NCI-H526 treated with DMSO at 0.1 percent for 48 hours (cell line): ENCODE results near the gene FILIP1L.

Experiments
- DNase-seq: peaks from one replicate; lab custom pipeline; 2025; lab: John Stamatoyannopoulos, UW

FILIP1L gene

DNA sequence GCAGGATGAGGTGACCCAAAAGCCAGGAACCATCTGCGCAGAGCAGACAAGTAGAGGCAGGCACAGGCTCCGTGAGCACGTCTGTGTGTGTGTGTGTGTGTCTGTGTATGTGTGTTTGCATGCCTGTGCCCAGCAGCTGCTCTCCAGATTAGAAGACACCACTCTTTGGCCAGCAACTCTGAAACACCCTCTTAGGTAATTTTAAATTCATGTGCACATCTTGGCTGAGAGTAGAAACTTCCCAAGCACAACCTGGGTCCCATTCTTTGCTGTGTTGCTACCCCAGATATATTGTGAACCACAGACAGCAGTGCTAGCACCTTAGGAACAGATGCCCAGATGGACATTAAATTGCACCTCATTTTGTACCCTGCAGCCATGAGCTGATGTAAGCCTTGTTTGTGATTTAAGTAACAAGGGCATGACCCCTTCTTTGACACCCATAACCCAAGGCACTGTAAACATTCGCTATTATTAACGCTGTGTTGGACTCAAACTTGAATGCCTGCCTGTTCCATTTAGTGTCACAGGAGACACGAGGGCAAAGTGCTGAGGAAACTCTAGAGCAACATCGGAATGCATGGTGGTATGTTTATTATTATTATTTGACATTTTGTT lies at the start of gene FILIP1L:
TSS of gene FILIP1L (minus strand) at position 89 of the 618 bp plus-strand sequence.
- no peak for DNase-seq

DNA sequence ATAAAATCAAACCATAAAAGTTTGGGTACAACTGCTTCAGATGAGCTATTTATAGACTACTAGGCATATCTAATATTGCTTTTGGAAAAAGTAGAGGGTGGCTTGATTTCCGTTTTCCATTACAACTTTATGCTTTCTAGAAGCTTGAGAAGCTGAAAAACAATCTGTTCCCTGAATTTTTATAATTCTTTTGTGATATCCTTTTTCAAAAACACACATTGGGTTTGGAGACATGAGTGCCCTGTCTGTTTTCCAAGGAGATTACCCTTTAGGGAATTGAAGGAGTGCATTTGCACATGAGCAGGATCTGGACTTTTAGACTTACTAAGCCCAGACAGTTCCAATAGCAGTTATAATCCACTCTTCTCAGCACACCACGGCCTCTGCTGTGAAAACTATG lies 49.5 kb upstream of the FILIP1L start:
- DNase-seq, result no peak

DNA sequence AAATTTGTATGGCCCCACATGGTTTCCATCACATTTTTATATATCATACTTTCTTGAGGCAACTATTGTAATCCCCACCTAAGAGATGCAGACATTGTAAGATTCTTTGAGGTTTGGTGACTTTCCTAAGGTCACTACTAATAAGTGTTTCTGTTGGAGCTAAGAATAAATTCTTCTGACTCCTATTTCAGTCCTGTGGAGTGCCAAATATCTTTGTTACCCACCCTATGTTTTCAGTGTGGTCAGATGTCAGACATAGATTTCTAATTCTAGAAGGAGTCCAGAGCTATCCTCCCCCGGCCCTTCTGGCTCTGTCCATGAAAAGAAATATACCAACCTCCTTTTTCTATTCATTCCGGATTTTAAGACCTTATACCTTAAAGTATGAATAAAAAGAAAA lies 46.2 kb upstream of the FILIP1L start:
- no peak for DNase-seq

DNA sequence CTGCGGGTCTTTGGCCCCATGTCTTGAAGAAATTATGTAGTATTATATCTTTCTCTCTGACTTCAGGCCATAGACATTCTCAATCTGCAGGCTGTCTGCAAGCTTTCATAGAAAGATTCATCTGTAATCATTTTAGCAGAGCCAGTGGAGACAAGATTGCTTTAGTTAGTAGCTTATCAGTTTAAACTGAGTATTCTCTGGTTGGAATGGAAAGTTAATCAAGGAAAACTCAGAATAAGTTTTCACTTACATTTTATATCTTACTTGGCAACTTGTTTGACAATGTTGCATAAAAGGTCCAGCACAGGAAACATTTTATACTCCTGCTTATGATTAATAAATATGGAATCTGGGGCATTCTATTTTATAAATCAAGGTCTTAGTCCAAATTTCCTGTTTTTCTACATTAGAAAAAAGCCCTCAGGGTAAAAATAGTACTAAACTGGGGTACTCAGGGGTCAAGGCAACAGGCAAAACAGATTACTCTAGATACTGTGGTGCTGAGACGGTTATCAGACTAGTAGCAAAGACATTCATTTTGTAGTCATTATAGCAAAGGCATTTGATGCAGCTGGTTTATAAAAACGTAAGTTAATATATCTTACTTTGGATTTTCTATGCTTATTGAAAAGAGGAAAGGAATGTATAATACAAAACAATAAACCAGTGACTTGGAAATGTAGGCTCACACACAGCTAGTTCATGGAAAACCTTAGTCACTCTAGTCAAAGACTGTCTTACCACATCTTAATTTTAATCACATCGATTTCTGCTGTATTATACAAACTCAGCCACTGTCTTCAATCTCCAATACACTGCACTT lies 45.2 kb upstream of the FILIP1L start:
- DNase-seq, result no peak

DNA sequence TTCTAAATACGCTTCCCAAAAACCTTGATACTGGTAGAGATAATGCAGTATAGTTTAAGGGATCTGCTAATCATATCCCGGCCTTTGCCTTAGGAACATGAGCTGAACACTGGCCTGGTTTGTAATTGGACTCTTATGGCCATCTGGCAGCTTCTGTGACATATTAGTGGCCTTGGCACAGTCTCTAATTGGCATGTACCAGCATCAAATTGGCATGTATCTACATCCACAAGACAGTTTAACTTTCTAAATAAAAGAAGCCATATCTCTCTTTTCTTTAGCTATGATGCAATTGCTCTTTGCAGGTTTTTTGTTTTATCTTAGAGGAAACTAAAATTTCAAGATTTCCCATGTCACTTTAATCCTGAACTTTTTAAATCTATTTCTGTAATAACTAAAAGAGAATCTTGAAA lies 44.6 kb upstream of the FILIP1L start:
- no peak for DNase-seq

DNA sequence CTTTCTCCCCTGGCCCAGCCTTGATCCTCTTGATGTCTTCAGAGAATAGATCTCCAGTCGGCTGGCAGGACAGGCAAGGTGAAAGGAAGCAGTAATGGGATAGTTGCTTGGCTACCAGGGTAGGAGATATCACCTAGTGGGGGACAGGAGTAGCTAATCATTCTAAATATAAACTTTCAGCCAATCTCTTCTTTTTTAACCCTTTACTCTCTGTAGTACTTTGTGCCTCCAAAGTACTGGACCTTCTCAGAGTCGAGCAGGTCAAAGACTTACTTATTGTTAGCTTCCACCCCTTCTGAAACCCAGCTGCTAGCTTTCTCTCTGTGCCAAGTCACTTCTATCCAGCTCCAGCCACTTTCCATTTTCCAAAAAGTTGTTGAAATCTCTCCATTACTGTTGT lies 43.4 kb upstream of the FILIP1L start:
- no peak for DNase-seq

DNA sequence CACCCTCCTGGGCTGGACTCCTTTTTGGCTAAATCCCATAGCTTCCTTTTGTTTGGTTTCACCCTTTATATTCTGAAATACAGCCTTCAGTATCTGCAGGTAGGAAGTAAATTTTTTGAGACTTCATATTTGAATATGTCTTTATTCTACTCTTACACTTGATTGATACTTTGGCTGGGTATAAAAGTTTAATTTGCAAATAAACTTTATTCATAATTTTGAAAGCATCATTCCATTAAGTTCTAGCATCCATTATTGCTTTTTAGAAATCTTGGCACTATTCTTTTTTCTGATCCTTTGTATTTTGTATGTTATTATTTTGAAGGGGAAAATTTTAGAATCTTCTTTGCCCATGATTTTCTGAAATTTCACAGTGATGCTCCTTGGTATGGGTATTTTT lies 41.3 kb upstream of the FILIP1L start:
- DNase-seq, result no peak

DNA sequence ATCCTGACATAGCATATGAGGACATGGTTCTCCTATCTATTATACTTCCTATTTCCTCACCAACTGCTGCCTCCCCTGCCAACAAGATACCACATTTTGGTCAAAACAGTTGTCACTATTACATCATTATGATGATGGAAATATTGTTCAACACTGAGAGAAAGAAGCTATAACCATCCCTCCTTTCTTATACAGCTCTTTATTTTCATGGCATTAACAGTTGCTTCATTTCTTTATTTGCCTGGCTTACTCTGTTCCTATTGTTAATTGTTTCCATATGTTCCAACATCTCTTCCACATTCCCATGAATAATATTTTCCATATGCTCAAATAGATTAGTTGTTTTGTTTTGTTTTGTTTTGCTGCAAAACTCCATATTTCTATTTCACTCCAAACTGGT lies 40.8 kb upstream of the FILIP1L start:
- no peak for DNase-seq

DNA sequence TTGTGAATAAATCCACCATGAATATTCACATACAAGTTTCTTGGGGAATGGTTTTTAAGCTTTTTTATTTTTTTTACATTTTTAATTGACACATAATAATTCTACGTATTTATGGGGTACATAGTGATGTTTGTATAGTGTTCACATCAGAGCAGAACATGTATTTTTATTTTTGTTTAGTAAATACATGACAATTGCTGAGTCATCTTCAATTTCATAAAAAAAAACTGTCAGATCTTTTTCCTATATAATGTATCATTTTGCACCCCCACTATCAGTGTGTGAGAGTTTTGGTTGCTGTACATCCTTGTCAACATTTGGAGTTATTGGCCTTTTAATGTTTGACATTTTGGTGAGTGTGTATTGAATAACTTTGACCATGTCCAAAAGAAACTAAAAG lies 39.9 kb upstream of the FILIP1L start:
- no peak for DNase-seq

DNA sequence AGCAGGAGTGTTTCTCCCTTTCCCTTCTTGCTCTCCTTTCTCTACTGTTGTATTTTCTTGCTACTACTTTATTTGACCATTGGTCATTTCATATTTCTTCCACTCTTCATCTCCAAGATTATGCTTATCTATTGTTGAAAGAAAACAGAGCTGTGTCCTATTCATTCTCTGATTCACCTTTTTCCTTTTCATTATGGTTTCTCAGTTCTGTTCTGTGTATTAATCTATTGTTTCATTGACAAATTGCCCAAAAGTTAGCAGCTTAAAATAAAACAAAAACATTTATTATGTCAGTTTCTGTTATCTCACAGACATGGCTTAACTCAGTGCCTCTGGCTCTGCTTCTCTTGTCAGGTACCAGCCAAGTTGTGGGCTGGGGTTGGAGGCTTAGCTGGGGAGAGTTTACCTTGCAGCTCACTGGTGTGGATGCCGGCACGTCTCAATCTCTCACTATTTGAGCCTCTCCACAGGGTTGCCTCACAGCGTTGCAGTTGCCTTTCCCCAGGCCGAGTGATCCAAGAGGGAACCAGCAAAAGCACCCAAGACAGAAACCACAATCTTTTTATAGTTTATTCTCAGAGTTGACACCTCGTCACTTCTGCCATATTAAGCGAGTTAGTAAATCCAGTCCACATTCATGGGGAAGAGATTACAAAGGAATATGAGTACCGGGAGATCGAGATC lies 36.9 kb upstream of the FILIP1L start:
- DNase-seq, result no peak

DNA sequence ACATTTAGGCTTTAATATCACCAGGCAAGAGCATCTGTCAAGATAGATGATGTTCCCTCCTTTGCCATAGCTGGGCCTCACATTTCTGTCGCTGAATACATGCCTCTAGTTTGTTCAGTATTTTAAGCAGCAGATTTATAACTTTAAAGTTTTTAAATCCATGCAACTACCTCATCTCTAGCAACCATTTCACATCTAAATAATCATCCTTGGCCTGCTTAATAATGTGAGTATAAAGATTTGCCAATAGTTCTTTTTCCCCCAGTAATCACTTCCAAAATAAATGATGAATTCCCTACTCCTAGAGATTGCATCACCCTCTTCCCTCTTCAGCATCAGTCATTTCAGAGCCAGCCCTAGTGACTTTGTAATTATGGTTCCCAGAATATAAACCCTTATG lies 36.2 kb upstream of the FILIP1L start:
- DNase-seq, result no peak

DNA sequence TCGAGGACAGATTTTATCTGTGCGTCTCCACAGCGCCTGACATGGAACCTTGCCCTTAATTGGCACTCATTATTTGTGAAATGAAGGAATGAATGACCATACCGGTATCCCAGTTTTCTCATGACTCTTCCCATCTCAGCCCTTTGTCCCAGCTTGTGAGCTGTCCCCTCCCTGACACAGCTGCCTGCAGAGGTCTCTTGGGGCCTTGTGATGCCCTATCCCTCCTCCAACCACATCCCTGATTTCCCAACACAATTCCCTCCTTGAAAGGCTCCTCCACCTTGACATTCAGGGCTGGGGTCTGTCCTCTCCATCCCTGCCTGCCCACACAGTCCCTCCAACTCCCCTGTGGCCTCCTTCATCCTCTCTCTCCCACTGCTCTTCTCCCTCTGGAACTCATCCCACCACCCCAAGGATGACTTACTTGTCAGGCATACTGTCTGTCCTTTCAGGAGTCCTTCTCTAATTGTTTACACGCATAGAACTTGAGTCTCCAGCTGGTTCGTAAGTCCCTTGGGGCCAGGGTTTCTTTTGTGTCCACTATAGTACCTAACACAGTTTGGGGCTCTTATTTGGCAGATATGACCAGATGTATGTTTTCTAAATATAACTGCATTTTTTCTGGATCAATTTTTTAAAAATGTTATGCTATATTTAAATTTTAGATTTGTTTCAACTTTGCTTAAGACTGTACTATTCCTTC lies 35.6 kb upstream of the FILIP1L start:
- DNase-seq, result no peak

DNA sequence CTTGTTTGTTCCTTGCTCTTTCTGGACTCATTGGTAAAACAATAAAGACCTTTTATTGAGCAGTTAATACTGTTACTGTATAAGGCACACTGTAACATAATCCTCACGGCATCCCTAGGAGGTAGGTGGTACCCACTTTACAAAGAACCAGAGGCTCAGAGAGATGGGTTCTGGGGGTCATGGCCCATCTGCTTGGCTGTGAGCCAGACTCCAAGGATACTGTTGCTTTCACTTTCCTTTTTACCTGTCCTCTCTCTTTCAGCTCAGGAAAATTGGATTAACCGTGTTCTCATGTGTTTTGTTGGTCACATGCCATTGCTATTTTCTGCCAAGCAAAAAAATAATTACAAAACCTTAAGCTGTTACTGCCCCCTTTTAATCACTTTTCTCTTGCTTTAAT lies 34.8 kb upstream of the FILIP1L start:
- no peak for DNase-seq

DNA sequence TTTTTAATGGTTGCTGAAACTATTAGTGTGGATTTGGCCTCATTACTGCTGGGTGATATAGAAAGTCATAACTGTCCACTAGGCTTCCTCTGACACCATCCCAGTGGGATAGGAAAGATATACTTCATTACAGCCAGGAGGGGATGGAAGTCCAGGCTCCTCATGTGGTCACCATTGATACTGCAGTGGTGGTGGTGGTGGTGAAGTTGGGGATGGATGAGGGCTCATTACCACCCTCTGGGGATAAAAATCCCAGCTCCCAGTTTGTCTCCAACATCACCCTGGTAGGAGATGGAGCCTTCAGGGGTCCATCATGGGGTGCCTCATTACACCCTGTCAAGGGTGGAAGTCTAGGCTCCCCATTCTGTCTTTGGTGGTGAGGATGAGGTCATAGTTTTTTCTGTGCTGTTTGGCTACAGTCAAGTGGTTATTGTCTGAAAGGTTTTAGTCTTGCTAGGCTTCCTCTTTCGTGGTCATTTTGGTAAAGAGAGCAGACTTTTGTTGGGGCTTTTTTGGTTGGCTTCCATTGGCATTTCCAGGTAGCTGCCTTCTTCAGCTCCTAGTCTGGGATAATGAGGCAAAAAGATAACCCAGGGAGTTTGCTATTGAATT lies 30.1 kb upstream of the FILIP1L start:
- DNase-seq, result no peak

DNA sequence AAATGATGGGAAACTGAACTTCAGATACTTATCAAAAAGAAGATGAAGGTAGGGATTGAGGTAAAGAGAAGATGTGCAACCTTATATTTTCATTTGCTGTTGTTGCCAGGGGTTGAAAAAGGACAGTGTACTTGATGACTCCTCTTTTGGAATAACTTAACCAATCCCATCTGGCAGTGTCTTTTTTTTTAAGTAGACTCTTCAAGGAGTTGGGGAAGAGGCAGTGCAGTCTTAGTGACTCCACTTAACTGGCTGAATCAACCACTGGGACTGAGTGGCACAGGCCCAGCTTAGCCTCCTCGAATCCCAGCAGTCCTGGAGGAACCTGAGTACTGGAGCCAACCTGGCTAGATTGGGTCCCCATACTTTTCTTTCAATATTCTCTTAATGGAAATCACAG lies 27.3 kb upstream of the FILIP1L start:
- no peak for DNase-seq

DNA sequence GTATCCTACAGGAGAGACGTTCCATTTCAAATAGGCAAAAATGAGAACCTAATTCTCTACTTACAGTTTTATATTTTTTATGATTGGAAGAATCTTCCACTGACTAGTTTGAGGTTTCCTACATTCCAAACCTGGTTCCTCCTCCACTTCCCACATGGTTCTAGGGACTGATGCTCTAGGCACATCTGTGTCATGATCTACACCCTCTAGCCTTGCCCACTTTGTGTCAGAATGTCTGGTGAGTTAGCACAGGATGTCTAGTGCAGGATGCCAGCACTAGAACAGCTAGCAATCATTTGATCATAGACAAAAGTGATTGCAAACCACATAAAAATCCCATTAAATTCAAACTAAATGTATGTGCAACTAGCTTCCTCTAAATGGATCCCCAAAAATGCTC lies 26.7 kb upstream of the FILIP1L start:
- DNase-seq, result no peak

DNA sequence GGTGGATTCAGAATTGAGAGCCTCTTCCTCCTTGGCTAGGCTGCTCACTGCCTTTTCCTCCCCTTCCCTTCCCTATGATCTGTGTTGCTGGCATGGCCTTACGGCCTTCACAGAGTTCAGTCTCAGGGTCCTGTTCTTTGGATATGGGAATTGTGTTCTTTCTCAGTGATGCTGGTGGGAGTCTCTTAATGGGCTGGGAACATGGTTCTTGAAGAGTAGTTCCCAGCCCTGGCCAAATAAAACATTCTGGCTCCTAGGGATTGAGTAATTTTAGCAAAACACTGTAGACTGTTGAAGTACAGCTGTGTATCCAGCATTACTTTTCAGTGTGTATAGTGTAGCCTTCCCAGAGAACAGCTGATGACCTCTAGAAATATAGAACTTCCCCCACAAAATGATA lies 22.6 kb upstream of the FILIP1L start:
- DNase-seq, result no peak

DNA sequence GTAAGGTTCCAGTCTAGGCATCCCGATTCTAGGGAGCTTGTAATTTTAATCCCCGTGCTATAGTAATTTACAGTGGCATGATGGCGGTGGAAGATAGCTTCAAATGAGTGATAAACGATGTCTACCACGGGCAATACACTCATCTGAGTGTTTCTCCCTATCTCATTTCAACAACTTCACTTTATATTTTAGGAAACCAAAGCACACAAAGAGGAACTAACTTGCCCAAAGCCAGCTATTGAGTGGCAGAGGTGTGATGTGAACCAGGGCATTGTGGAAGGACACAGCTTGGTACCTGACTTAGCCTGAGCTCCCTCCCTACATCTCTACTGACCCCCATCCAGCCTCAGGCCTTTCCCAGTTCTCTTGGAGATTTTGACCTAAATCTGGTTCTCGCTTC lies 16.9 kb upstream of the FILIP1L start:
- DNase-seq, result no peak

DNA sequence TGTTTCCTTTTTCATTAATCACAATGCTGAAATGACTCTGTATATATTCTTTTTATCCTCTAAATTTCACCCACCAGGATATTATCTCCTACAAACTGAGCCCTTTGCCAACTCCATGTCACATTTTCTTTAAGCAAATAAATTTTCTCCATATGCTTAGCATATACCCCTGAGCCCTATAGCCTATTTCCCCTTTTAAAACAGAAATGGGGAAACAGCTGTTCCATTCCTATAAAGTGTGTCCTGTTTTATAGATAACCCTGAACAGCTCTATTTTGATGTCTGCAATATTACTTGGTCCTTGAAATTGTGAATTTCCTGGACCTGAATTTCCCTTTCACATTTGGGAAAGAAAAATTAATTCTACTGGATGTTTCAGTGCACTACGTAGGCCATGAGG lies 15.6 kb upstream of the FILIP1L start:
- no peak for DNase-seq

DNA sequence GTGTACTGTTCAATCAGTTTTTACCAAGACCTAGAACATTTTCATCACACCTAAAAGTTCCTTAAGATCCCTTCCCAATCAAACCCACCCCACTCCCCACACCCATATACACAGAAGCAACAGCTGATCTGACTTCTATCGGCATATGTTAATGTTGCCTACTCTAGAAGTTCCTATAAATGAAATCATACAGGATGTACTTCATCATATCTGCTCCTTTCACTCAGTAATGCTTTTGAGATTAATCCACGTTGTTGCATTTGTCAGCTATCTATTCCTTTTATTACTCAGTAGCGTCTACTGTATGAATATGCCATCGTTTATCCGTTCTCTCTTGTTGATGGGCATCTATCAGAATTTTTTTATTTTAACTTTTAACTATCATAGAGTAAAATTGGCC lies 14.3 kb upstream of the FILIP1L start:
- no peak for DNase-seq

DNA sequence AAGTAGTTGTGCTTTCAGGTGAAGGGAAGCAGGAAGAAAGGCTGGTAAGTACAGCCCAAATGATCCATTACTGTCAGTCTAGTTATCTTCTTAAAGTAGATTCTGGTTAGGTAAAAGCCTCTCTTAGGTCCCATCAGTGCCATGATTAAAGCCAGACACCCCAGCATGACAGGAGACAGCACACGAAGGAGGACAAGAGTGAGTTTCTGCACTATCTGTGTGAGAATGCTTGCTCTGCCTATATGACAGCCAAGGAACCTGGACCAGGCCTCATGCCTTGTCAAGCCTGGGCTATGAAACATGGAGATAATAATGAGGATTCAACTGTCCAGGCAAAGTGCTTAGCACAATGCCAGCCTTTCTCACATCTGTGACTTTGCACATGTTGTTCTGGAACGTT lies 13.5 kb upstream of the FILIP1L start:
- no peak for DNase-seq
